Measurements from ENCODE around the gene NPAS4. TPM values are rescaled to one million over a fixed set of nuclear protein-coding genes. Genes with fewer than 3 reads are reported as not detected.
"Not testable (repeated sequence)": the region's sequence is repeated elsewhere in the genome, so short reads cannot be mapped to it uniquely, and the experiment has no call there.

NPAS4 gene
- polyA plus RNA-seq, 1 experiment = 0.14 TPM

DNA sequence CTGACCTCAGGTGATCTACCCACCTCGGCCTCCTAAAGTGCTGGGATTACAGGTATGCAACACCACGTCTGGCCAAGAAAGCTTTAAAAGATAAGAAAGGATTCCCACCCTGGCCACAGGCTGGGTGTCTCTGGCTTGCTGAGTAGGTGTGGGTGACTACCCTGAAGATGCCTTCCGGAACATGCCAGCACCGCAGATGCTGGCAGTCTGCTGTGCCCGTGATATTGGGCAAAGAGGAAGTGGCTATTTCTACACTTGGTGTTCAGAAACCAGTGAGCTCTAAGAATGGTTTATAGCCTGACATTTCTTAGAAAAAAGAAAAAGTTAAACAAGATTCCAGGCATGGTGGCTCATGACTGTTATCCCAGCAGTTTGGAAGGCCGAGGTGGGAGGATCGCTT, 11.8 kb downstream of the NPAS4 start:
- H3K27ac ChIP-seq (ENCODE audit: low read depth, low read length) = no peak overlapping the region
- TF ChIP-seq CTCF (IDR thresholded peaks at IDR 0.05; ENCODE audit: low read depth, low read length) = no peak
- CTCF ChIA-PET = interaction anchor here (0.7 to 2.2 kb wide), 5 partner anchors 14 to 43 kb away, joined by 3 to 12 read pairs (median 3); no protein-coding TSS in a partner anchor
- POLR2A ChIA-PET = interaction anchor here (0.9 kb wide), 1 partner anchor 24 kb away, joined by 6 read pairs; no protein-coding TSS in a partner anchor
- H3K27me3 ChIP-seq (ENCODE audit: control insufficient read depth, insufficient read depth, low read length) = no peaks in the 10 kb centered on the region
- H3K9me3 ChIP-seq (ENCODE audit: control insufficient read depth, insufficient read depth, low read length) = no peaks in the 10 kb centered on the region
- H3K4me3 ChIP-seq (ENCODE audit: low read depth, low read length) = no peak overlapping the region
- DNase-seq (ENCODE audit: low read depth, low spot score) = no peak

DNA sequence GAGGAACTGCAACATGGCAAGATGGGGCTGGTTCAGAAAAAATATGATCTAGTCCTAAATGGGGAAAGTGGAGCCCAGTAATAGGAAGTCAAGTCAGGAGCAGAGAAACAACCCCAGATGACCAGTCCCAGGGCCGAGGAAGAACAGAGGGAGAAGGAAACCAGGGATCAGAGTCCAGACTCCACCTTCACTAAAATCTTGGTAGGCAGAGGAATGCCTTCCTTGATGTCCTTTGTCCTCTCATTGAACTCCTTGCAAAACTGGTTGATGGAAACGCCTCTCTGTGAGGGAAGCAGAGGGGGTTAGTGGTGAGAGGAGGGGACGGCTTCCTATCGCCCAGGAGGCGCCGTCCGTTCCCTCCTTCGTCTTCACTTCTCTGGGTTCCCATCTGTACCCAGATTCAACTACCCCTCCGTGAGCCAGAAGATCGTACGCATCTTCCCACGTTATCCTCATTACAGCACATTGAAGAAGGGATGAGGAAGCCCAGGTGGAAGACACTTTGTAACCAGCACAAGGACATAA, 17.2 kb downstream of the NPAS4 start:
- TF ChIP-seq CTCF (IDR thresholded peaks at IDR 0.05; ENCODE audit: low read depth, low read length) = no peak
- Histone ChIP-seq H3K27ac (ENCODE audit: low read depth, low read length) (no peak overlapping the region), H3K27me3 (ENCODE audit: control insufficient read depth, insufficient read depth, low read length) (no peaks in the 10 kb centered on the region), H3K9me3 (ENCODE audit: control insufficient read depth, insufficient read depth, low read length) (peaks cover 4% of the 10 kb centered on the region; the same call in 1 of the 2 replicates), H3K4me3 (ENCODE audit: low read depth, low read length) (peak overlapping the region; percentile 81)
- DNase-seq (ENCODE audit: low read depth, low spot score) = no peak
- POLR2A ChIA-PET = interaction anchor here (1.1 to 2.0 kb wide), 4 partner anchors 17 to 240 kb away, joined by 3 to 11 read pairs (median 6); partner anchors contain the start of genes DPP3, NPAS4, RBM4B and YIF1A
- CTCF ChIA-PET = interaction anchor here (0.5 to 1.9 kb wide), 8 partner anchors 9 to 127 kb away, joined by 3 to 18 read pairs (median 4); no protein-coding TSS in a partner anchor

GRCh38 chr11:66438504-66439466, 17.9 kb downstream of the NPAS4 start, which contains the start of gene MRPL11:
TSS of gene MRPL11 (minus strand) at chr11:66438848. CDS start at chr11:66438754, 94 bp downstream.
- TF ChIP-seq CTCF (IDR thresholded peaks at IDR 0.05; ENCODE audit: low read depth, low read length) = peak; percentile 69
- CTCF ChIA-PET = interaction anchor here (0.5 to 1.9 kb wide), 15 partner anchors 8 to 127 kb away, joined by 3 to 18 read pairs (median 3); partner anchors contain the start of gene BRMS1
- peak; percentile 80 for DNase-seq (ENCODE audit: low read depth, low spot score)
- no peaks in the 10 kb centered on the region for H3K27me3 ChIP-seq (ENCODE audit: control insufficient read depth, insufficient read depth, low read length)
- H3K9me3 ChIP-seq (ENCODE audit: control insufficient read depth, insufficient read depth, low read length) = peaks cover 9% of the 10 kb centered on the region
- H3K27ac ChIP-seq (ENCODE audit: low read depth, low read length) = no peak within 1 kb of the TSS
- H3K4me3 ChIP-seq (ENCODE audit: low read depth, low read length) = peak within 1 kb of the TSS; percentile 81
- POLR2A ChIA-PET = interaction anchor here (0.8 to 2.0 kb wide), 6 partner anchors 17 to 239 kb away, joined by 3 to 11 read pairs (median 6); partner anchors contain the start of genes DPP3, NPAS4, PELI3 and RBM4B

DNA sequence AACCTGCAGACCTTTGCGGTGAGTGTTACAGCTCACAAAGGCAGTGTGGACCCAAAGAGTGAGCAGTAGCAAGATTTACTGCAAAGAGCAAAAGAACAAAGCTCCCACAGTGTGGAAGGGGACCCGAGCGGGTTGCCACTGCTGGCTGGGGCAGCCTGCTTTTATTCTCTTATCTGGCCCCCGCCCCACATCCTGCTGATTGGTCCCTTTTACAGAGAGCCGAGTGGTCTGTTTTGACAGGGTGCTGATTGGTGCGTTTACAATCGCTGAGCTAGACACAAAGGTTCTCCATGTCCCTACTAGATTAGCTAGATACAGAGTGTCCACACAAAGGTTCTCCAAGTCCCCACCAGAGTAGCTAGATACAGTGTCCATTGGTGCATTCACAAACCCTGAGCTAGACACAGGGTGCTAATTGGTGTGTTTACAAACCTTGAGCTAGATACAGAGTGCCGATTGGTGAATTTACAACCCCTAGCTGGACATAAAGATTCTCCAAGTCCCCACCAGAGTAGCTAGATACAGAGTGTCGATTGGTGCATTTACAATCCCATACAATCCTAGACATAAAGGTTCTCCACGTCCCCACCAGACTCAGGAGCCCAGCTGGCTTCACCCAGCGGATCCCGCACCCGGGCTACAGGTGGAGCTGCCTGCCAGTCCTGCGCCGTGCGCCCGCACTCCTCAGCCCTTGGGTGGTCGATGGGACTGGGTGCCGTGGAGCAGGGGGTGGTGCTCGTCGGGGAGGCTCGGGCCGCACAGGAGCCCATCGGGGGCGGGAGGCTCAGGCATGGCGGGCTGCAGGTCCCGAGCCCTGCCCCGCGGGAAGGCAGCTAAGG, 19.5 kb downstream of the NPAS4 start:
- ChIA-PET POLR2A (interaction anchor here (2.0 kb wide), 1 partner anchor 19 kb away, joined by 5 read pairs; the partner anchor contains the start of gene NPAS4), CTCF (interaction anchor here (0.6 to 2.2 kb wide), 3 partner anchors 10 to 54 kb away, joined by 3 to 6 read pairs (median 5); no protein-coding TSS in a partner anchor)
- not testable (repeated sequence) for H3K27ac ChIP-seq (ENCODE audit: low read depth, low read length); H3K4me3 ChIP-seq (ENCODE audit: low read depth, low read length); H3K27me3 ChIP-seq (ENCODE audit: control insufficient read depth, insufficient read depth, low read length); DNase-seq (ENCODE audit: low read depth, low spot score); H3K9me3 ChIP-seq (ENCODE audit: control insufficient read depth, insufficient read depth, low read length)

- H3K4me3 ChIP-seq (ENCODE audit: low read depth, low read length); H3K27ac ChIP-seq (ENCODE audit: low read depth, low read length); POLR2A ChIA-PET; H3K27me3 ChIP-seq (ENCODE audit: control insufficient read depth, insufficient read depth, low read length); H3K9me3 ChIP-seq (ENCODE audit: control insufficient read depth, insufficient read depth, low read length); DNase-seq (ENCODE audit: low read depth, low spot score): not testable (repeated sequence)
- CTCF ChIA-PET = interaction anchor here (2.2 kb wide), 1 partner anchor 54 kb away, joined by 5 read pairs; no protein-coding TSS in a partner anchor
Measured at GRCh38 chr11:66440940-66441282, 20.1 kb downstream of the NPAS4 start.

All from AG04450 (cell line).